GM10266 (cell line): ENCODE measurements around the gene RPL19.

Experiments
- DNase-seq: peaks from one replicate; pipeline ENCODE4 v3.0.0; 2012; ENCODE audit errors: extremely low spot score
- CTCF ChIP-seq: IDR thresholded peaks from 2 replicates; pipeline ENCODE4 v1.5.1; 2012; ENCODE audit warnings: mild to moderate bottlenecking, low read depth; ENCODE audit not compliant: control insufficient read depth, insufficient read depth; ENCODE audit errors: missing control alignments

Gene RPL19

GRCh38 chr17:39183720-39184119 is 16.4 kb upstream of the RPL19 start:
- DNase-seq = no peak
- no peak for TF ChIP-seq CTCF

DNA sequence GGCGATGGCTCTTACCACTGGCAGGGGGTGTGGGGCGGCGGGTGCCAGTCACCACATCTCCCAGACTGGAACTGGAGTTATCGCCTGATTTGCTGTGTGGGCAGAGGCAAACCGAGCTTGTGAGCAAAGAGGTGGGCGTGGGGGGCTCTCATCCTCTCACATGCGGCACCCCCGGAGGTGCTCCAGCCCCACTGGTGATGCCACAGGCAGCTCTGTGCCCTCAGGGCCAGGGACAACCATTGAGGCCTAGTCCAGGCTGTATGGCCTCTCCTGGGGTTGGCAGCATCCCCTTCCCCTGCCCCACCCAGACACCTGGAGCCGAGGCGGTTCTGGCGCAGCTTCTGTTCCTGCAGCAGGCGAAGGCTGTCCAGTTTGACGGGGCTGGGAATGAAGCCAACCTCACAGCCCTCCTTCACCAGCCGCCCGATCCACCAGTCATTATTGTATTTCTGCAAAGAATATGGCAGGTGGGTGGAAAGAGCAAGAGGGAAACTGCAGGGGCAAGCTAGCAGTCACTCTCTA is 13.5 kb upstream of the RPL19 start:
- TF ChIP-seq CTCF = no peak
- no peak for DNase-seq

DNA sequence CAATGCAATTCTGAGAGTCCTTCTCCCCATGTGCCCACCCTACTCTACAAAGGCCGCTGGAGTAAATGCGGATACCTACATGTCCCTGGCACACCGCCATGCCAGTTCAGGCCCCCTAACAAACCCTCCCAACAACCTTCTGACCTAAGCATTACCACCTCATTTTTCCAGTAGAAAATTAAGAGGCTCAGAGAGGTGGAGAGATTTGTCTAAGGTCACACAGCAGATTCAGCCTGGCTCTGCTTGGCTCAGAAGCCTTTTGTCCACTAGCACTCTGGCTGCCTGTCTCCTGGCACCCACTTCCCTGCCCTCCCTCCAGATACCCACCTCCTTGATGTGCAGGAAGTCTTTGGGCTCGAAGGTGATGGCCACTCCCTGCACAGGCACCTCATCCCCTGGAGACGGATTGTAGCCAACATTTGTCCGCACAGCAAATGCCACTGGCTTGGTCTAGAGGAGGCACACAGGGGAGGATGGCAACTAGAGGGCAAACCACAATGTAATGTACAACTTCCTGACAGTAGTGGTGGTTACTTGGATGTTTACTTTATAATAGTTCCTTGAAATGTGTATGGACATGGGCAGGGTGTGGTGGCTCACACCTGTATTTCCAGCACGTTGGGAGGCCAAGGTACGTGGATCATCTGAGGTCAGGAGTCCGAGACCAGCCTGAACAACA is 12.8 kb upstream of the RPL19 start:
- TF ChIP-seq CTCF = no peak
- DNase-seq = no peak

DNA sequence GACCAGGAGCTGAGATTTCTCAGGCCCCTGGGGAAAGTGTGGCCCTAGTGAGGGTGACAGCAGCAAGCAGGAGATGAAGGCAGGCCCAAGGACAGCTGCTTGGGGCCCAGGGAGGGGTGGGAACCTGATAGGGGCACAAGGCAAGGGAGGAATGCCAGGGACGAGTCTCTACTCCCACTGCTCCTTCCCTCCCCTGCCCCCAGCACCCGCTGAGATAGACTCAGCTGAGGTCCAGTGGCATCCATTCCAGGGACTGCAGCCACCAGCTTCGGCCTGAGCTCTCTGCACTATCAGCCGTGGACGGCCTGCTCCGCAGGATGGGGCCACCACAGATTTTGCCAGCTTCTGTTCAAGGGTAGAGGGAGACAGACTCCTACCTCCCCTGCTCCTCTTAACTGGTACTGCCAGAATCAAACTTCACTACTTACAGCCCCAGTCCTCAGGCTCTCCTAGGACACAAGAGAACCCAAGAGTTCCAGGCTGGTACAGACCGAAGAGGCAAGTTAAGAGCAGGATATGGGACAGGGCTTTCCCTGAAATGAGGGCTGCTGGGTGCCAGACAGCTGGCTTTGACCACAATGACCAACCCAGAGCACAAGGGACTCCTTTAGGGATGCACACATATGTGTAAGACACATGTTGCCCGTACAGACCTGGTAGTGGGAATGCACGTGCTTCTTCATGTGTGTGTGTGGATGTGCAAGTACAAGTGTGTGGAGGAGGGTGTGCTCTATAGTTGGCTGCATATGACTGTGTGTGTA is 8.2 kb upstream of the RPL19 start:
- TF ChIP-seq CTCF = no peak
- DNase-seq = no peak

GRCh38 chr17:39192901-39193300 is 7.2 kb upstream of the RPL19 start:
- TF ChIP-seq CTCF = no peak
- no peak for DNase-seq

DNA sequence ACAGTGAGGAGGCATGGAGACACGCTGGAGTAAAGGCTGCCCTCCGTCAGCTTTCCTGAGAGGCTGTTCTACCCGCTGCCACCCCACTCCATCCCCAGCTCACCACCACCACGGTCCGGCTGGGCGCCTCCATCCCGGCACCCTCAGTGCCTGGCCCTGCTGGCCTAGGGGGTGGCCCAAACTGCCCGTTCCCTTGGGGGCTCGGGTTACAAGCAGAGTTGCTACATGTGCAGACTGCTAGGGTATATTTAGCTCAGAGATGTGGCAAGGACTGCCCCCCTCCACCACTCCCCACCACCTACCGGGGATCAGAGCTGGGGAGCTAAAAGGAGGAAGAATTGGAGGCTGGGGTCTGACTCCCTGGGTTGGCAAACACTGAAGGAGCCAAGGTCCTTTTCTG is 6.7 kb upstream of the RPL19 start:
- DNase-seq = no peak
- TF ChIP-seq CTCF = no peak

DNA sequence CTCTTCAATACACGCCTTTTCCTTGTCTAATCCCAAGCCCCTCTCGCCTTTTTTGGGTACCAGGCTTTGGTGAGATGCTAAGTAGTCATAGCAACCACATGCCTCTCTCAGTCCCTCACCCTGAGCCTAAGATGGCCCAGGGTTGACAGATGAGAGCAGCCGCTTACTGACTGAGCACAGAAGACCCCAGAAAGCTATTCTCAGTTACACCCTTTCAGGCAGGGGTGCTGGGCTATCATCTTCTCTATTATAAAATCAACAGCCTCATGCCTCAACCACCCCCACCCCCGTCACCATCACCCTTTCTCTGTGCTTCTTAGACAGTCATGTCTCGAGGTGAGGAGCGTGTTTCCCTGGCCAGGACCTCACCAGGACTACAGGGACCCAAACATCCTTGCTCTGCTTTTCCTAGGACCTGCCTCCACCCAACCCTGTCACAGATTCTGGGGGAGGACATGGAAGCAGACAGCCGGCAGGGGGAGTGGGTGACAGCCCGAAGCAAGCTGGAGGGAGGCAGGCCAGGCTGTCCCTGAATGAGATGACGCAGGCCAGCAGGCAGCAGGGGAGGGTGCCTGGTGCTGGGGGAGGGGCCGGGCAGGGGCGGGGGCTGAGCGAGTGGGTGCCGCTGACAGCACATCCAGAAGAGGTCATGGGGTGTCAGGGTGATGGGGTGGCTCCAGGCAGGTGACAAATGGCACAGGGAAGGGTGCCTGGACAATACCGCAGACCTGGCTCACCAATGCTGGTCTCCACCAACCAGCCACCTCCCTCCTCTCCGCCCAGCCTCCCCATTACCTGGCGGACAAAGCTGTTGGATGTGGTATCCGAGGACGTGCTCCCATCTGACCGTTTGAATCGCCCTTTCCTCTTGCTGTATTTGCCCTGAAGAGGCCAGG is 5.7 kb upstream of the RPL19 start:
- DNase-seq = no peak
- no peak for TF ChIP-seq CTCF
